Ascending aorta (tissue), 2 donors: ENCODE data around the gene PHF13. TPM values are rescaled to one million over a fixed set of nuclear protein-coding genes. Genes with fewer than 3 reads are reported as not detected.

ENCODE experiments used
- DNase-seq, 2 donors: peaks; one replicate each; pipeline ENCODE4 v3.0.0-alpha.2; 2019; ENCODE audit warnings: low spot score in 2 of 2
- H3K27ac ChIP-seq, 2 donors: fragments of 200-600 bp; sonication (generic); one replicate each; pipeline ENCODE4 v1.5.1; 2016 to 2017; ENCODE audit warnings: mild to moderate bottlenecking in 1 of 2
- H3K27me3 ChIP-seq: fragments of 200-600 bp; sonication (generic); one replicate; pipeline ENCODE4 v1.5.1; 2017
- H3K36me3 ChIP-seq, 2 donors: fragments of 200-600 bp; sonication (generic); one replicate each; pipeline ENCODE4 v1.5.1; 2016
- H3K4me1 ChIP-seq, 2 donors: fragments of 200-600 bp; sonication (generic); one replicate each; pipeline ENCODE4 v1.5.1; 2016 to 2017; ENCODE audit warnings: mild to moderate bottlenecking in 1 of 2
- H3K4me3 ChIP-seq, 2 donors: fragments of 200-600 bp; sonication (generic); one replicate each; pipeline ENCODE4 v1.5.1; 2016 to 2017; ENCODE audit warnings: mild to moderate bottlenecking in 1 of 2
- H3K9me3 ChIP-seq, 2 donors: fragments of 200-600 bp; sonication (generic); one replicate each; pipeline ENCODE4 v1.5.1; 2016
- CTCF ChIP-seq, 3 experiments: fragments of 200-600 bp in 2 of 3; fragments of 450-650 bp in 1 of 3; sonication (generic) in 2 of 3; IDR thresholded peaks; one replicate each; pipeline ENCODE4 v1.5.1; 2016 to 2019; ENCODE audit warnings: antibody characterized with exemption in 3 of 3, mild to moderate bottlenecking in 1 of 3, moderate library complexity in 1 of 3
- intact Hi-C: fragments of 100-400 bp; cut with DNase I; formaldehyde crosslinking; loops from one replicate; pipeline ENCODE4 v1.15.1; 2023
- total RNA-seq: library from RNA; depleted of rRNA; stranded (reverse); fragments of >200 nt; gene quantifications from one replicate; pipeline ENCODE4 v1.1.0, GENCODE V29; 2016

PHF13 gene
- total RNA-seq, 1 donor from 2014 or later = 1.5 TPM

- Histone ChIP-seq H3K36me3 (peaks cover 56 to 62% of the 10 kb centered on the region in 2 donors), H3K9me3 (no peaks in the 10 kb centered on the region), H3K4me1 (peaks cover 0 to 8% of the 10 kb centered on the region in 2 donors), H3K27me3 (no peaks in the 10 kb centered on the region), H3K4me3 (no peak overlapping the region), H3K27ac (no peak overlapping the region)
- no peak for DNase-seq
- intact Hi-C loops = loop anchor here (2.0 kb wide), 1 partner anchor 49 kb away; no protein-coding TSS in a partner anchor
- TF ChIP-seq CTCF (IDR thresholded peaks at IDR 0.05) = no peak
Observed at GRCh38 chr1:6630027-6630426, 16.5 kb downstream of the PHF13 start.

- Histone ChIP-seq H3K27me3 (no peaks in the 10 kb centered on the region), H3K4me3 (no peak overlapping the region), H3K4me1 (peaks cover 0 to 6% of the 10 kb centered on the region in 2 donors), H3K9me3 (no peaks in the 10 kb centered on the region), H3K36me3 (peaks cover 56 to 71% of the 10 kb centered on the region in 2 donors), H3K27ac (no peak overlapping the region)
- intact Hi-C loops = loop anchor here (2.0 kb wide), 1 partner anchor 48 kb away; no protein-coding TSS in a partner anchor
- no peak for DNase-seq
- no peak for TF ChIP-seq CTCF (IDR thresholded peaks at IDR 0.05)
Observed at GRCh38 chr1:6631058-6631457, 17.5 kb downstream of the PHF13 start.

GRCh38 chr1:6632588-6633514, 19.3 kb downstream of the PHF13 start:
- Histone ChIP-seq H3K27me3 (no peaks in the 10 kb centered on the region), H3K27ac (no peak overlapping the region), H3K4me3 (no peak overlapping the region), H3K36me3 (peaks cover 63 to 84% of the 10 kb centered on the region in 2 donors), H3K9me3 (no peaks in the 10 kb centered on the region), H3K4me1 (peaks cover 0 to 5% of the 10 kb centered on the region in 2 donors)
- no peak for TF ChIP-seq CTCF (IDR thresholded peaks at IDR 0.05)
- intact Hi-C loops = no loop called here
- no peak for DNase-seq

- H3K4me1 ChIP-seq = peaks cover 2 to 13% of the 10 kb centered on the region in 2 donors
- intact Hi-C loops = no loop called here
- H3K36me3 ChIP-seq = peaks cover 48 to 80% of the 10 kb centered on the region in 2 donors
- peak in 2 of 3 experiments; percentile 41 to 42 for TF ChIP-seq CTCF (IDR thresholded peaks at IDR 0.05)
- no peaks in the 10 kb centered on the region for H3K27me3 ChIP-seq
- no peaks in the 10 kb centered on the region for H3K9me3 ChIP-seq
- no peak overlapping the region for H3K4me3 ChIP-seq
- DNase-seq = no peak
- no peak overlapping the region for H3K27ac ChIP-seq
Observed at GRCh38 chr1:6634371-6635052, 21.0 kb downstream of the PHF13 start.

GRCh38 chr1:6635161-6635909, 21.8 kb downstream of the PHF13 start:
- H3K27ac ChIP-seq = no peak overlapping the region
- H3K4me3 ChIP-seq = no peak overlapping the region
- peaks cover 2 to 13% of the 10 kb centered on the region in 2 donors for H3K4me1 ChIP-seq
- TF ChIP-seq CTCF (IDR thresholded peaks at IDR 0.05) = no peak
- peaks cover 42 to 80% of the 10 kb centered on the region in 2 donors for H3K36me3 ChIP-seq
- H3K9me3 ChIP-seq = no peaks in the 10 kb centered on the region
- no peak for DNase-seq
- no peaks in the 10 kb centered on the region for H3K27me3 ChIP-seq
- intact Hi-C loops = no loop called here
